22Rv1 (cell line): ENCODE results near the gene CLK3.

Experiments used
- H3K27ac ChIP-seq: fragments of 450-650 bp; 2 replicates; pipeline ENCODE4 v1.5.1; 2017
- ZFX ChIP-seq: fragments of 450-650 bp; IDR thresholded peaks from 2 replicates; pipeline ENCODE4 v1.6.1; 2017; ENCODE audit warnings: antibody characterized with exemption, borderline replicate concordance
- TF ChIP-seq, protein P1 (sequence below): fragments of 450-650 bp; IDR thresholded peaks from 2 replicates; pipeline ENCODE4 v1.5.1; 2017; ENCODE audit warnings: mild to moderate bottlenecking

Gene CLK3

DNA sequence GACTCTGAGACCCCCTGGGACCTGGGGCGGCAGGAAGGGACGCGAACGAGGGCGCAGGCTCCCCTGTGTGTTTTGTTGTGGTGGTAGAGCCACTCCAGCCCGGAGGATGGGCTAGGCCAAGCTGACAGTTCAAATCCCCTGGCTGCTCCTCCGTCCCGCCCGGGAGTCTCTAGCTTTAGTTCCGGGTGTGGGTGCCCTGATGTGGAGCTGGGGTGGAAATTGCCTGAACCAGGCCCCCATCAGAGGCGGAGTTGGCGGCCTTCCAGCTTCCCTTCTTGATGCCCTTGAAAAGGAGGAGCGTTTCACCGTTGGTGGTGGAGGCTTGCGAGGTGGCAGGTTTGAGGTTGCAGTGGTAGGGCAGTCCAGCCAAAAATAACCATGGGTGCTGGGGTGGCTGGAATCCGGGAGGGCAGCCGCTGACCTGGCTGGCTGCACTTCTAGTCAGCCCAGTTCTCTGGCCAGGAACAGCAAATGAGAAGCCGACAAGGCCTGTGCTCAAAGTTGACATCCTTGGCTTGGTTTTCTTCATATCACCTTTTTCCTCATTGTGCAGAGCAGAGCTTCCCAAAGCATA lies 817 bp downstream of the CLK3 start:
- TF ChIP-seq ZFX: no peak
- TF ChIP-seq, protein P1, sequence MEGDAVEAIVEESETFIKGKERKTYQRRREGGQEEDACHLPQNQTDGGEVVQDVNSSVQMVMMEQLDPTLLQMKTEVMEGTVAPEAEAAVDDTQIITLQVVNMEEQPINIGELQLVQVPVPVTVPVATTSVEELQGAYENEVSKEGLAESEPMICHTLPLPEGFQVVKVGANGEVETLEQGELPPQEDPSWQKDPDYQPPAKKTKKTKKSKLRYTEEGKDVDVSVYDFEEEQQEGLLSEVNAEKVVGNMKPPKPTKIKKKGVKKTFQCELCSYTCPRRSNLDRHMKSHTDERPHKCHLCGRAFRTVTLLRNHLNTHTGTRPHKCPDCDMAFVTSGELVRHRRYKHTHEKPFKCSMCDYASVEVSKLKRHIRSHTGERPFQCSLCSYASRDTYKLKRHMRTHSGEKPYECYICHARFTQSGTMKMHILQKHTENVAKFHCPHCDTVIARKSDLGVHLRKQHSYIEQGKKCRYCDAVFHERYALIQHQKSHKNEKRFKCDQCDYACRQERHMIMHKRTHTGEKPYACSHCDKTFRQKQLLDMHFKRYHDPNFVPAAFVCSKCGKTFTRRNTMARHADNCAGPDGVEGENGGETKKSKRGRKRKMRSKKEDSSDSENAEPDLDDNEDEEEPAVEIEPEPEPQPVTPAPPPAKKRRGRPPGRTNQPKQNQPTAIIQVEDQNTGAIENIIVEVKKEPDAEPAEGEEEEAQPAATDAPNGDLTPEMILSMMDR: no peak

DNA sequence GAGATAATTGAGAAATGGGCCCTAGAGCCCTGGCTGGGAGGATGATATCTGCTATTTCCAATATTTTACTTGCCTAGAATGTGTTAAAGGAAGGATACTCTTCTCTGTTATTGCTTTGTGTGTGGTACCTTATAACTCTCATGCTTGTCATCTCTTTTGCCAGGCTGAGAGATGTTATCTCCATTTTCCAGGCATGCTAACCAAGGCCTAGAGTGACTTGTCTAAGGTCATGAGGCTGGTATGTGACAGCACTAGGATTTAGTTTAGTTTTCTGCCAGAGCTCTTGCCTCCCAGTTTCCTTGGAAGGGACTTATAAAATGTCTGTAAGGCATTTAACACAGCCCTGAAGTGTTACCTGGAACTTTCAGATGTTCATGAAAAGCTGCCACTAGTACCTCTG lies 1.4 kb downstream of the CLK3 start:
- TF ChIP-seq, protein P1: no peak
- no peak for TF ChIP-seq ZFX
- peak overlapping the region; percentile 96 for H3K27ac ChIP-seq

More for the DNA sequence above, 817 bp downstream of the CLK3 start:
- peak overlapping the region; percentile 96 for H3K27ac ChIP-seq

DNA sequence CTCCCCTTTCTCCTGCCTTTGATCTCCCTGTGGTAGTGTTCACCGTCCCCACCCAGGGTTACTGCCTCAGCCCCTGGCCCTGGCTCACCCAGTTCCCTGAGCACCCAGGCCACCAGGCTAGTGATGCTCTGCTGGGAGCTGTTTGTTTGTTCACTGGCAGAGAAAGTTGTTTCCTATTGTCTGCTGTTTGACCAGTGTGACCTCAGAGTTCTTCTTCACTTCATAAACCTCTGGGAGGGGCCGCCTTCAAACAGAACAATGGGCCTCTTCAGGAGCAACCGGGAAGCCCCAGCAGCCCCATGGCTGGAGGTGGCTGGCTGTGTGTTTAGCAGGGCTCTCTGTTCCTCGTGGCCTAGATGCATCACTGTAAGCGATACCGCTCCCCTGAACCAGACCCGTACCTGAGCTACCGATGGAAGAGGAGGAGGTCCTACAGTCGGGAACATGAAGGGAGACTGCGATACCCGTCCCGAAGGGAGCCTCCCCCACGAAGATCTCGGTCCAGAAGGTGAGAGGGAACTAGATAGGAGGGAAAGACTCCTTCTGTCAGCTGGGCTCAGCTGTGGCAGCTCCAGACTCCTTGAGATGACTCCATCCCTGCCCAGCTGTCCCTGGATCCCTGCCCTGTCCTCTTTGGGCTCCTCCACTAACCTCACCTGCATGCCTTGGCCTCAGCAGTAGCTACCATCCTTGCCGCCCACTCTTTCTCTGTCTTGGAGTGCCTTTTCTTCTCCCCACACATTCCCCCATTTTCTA lies 3.4 kb downstream of the CLK3 start:
- peak overlapping the region; percentile 33; the same call in 1 of the 2 replicates for H3K27ac ChIP-seq
- no peak for TF ChIP-seq ZFX
- TF ChIP-seq, protein P1: no peak

DNA sequence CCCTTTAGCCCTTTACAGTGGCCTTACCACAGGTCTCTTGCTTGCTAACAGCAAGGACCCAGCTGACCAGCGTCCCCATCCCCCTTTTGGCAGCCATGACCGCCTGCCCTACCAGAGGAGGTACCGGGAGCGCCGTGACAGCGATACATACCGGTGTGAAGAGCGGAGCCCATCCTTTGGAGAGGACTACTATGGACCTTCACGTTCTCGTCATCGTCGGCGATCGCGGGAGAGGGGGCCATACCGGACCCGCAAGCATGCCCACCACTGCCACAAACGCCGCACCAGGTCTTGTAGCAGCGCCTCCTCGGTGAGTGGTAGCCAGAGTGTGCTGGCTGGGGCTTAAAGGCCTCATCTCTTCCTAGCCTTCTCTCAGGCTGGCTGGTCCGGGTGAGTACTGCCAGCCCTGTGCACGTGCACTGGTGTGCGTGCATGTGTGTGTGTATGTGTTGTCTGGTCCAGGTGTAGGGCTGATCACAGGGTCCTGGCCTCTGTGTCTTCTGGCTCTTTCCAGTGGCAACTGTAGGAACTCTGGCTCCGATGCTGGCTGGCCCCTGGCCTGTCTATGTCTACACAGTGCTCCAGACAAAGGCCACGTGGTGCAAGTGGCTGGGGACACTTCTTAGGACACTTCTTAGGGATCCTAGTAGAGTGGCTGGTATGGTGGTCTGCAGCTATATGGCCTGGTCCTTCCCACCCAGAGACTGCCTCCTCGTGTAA lies 4.4 kb downstream of the CLK3 start:
- H3K27ac ChIP-seq: no peak overlapping the region
- no peak for TF ChIP-seq ZFX
- TF ChIP-seq, protein P1: no peak

DNA sequence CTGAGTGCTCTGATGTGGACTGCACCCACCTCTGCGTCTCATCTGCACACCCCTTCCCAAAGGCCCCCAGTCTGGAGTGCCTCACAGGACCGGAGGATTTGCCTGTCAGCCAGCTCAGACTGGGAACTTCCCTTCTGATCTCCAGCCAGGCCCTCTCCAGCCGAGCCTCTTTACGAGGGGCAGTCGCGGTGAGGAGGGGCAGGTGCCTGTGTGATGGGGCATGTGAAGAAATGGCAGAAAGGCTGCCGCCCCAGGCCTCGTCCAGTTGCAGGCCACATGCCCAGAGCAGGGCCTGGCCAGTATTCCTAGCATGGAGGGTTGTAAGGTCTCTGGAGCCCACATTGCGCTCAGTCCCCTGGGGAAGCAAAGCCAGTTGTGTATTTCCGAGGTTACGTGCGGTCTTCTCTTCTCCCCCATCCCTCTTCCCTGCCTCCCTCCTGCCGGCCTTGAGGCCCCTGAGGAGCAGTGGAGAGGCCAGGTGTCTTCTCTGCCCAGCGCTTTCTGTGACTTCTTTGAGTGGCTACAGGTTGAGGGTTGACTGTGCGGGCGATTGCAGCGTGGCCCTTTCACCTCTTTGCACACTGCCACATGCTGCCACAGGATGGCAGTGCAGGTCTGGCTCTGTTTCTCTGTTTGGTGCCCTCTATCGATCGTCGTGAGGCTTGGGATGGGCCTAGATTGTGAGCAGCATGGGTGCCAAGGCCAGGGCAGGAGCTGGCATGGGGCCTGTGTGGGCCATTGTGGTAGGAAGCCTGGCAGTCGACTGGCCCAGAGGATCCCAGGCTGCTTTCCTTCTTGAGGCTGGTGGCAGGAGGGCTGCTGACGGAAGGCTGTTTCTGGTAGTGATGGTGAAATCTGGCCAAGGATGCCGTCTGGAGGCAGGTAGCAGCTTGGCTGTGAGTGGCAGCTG lies 5.3 kb downstream of the CLK3 start:
- peak overlapping the region; percentile 27 for H3K27ac ChIP-seq
- no peak for TF ChIP-seq ZFX
- TF ChIP-seq, protein P1: peak; percentile 98

DNA sequence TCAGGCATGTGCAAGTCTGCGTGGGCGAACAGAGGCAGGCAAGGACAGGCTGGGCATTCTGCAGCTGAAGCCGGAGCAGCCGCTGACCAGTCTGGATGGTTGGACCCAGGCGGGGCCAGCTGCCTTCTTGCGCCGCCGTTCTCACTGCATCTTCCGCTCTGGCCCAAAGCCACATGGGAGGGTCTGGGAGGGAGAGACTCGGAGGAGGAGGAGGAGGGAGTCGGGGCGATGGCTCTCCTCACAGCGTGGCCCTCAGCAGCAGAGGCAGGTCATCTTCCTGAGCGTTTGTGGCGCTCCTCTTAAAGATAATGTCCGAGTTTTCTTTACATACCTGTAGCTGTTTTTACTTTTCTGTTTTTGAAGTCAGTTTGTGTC lies 5.9 kb downstream of the CLK3 start:
- peak overlapping the region; percentile 27 for H3K27ac ChIP-seq
- TF ChIP-seq ZFX: no peak
- TF ChIP-seq, protein P1: no peak
